ENCODE results near the gene RCSD1.

The RCSD1 gene

GRCh38 chr1:167633258-167633944 is 3.4 kb downstream of the RCSD1 start:
- peak overlapping the region; percentile 96 for H3K4me3 ChIP-seq (ENCODE audit: low read depth, low read length, poor library complexity, severe bottlenecking)
- H3K27ac ChIP-seq (ENCODE audit: low read depth, low read length, poor library complexity, severe bottlenecking), result peak overlapping the region; percentile 99
- H3K9me3 ChIP-seq (ENCODE audit: low read length), result no peaks in the 10 kb centered on the region
- H3K9me2 ChIP-seq (ENCODE audit: low read depth, low read length), result no peaks in the 10 kb centered on the region
- TF ChIP-seq EZH2 (IDR thresholded peaks at IDR 0.05; ENCODE audit: borderline replicate concordance, low read length) (no peak), CTCF (IDR thresholded peaks at IDR 0.05; ENCODE audit: low read length) (no peak)
- H3F3A ChIP-seq (ENCODE audit: insufficient read depth, low read length), result peaks cover 4% of the 10 kb centered on the region; the same call in 1 of the 2 replicates
- H3K27me3 ChIP-seq (ENCODE audit: insufficient read depth, low read length), result no peaks in the 10 kb centered on the region
- H3K79me2 ChIP-seq (ENCODE audit: insufficient read depth, low read length), result peaks cover 66% of the 10 kb centered on the region
- H2AFZ ChIP-seq (ENCODE audit: low read length), result no peak overlapping the region
- peak overlapping the region; percentile 94 for H3K9ac ChIP-seq (ENCODE audit: low read length)
- peaks cover 76% of the 10 kb centered on the region for H3K36me3 ChIP-seq (ENCODE audit: insufficient read depth, low read length)
- H3K4me1 ChIP-seq (ENCODE audit: insufficient read depth, low read length, severe bottlenecking), result peaks cover 85% of the 10 kb centered on the region
- H4K20me1 ChIP-seq (ENCODE audit: insufficient read depth, low read length), result no peaks in the 10 kb centered on the region
- H3K4me2 ChIP-seq (ENCODE audit: low read length), result peak overlapping the region; percentile 86

- TF ChIP-seq CTCF (IDR thresholded peaks at IDR 0.05; ENCODE audit: low read length) (no peak), EZH2 (IDR thresholded peaks at IDR 0.05; ENCODE audit: borderline replicate concordance, low read length) (no peak)
- H3K27ac ChIP-seq (ENCODE audit: low read depth, low read length, poor library complexity, severe bottlenecking), result peak overlapping the region; percentile 99
- H3K9me2 ChIP-seq (ENCODE audit: low read depth, low read length), result no peaks in the 10 kb centered on the region
- H4K20me1 ChIP-seq (ENCODE audit: insufficient read depth, low read length), result no peaks in the 10 kb centered on the region
- H3K36me3 ChIP-seq (ENCODE audit: insufficient read depth, low read length), result peaks cover 86% of the 10 kb centered on the region
- no peaks in the 10 kb centered on the region for H3K9me3 ChIP-seq (ENCODE audit: low read length)
- no peaks in the 10 kb centered on the region for H3K27me3 ChIP-seq (ENCODE audit: insufficient read depth, low read length)
- peak overlapping the region; percentile 86 for H3K4me2 ChIP-seq (ENCODE audit: low read length)
- H3K4me1 ChIP-seq (ENCODE audit: insufficient read depth, low read length, severe bottlenecking), result peaks cover 74% of the 10 kb centered on the region
- peaks cover 66% of the 10 kb centered on the region for H3K79me2 ChIP-seq (ENCODE audit: insufficient read depth, low read length)
- H3F3A ChIP-seq (ENCODE audit: insufficient read depth, low read length), result no peaks in the 10 kb centered on the region
- H2AFZ ChIP-seq (ENCODE audit: low read length), result no peak overlapping the region
- peak overlapping the region; percentile 94; the same call in 1 of the 2 replicates for H3K9ac ChIP-seq (ENCODE audit: low read length)
- peak overlapping the region; percentile 96 for H3K4me3 ChIP-seq (ENCODE audit: low read depth, low read length, poor library complexity, severe bottlenecking)
These were observed 4.4 kb downstream of the RCSD1 start for GRCh38 chr1:167634435-167634834.

GRCh38 chr1:167635156-167635648 is 5.2 kb downstream of the RCSD1 start:
- Histone ChIP-seq H3K4me1 (ENCODE audit: insufficient read depth, low read length, severe bottlenecking) (peaks cover 69% of the 10 kb centered on the region), H3K79me2 (ENCODE audit: insufficient read depth, low read length) (peaks cover 65% of the 10 kb centered on the region), H3K9me3 (ENCODE audit: low read length) (no peaks in the 10 kb centered on the region), H3K4me3 (ENCODE audit: low read depth, low read length, poor library complexity, severe bottlenecking) (no peak overlapping the region), H4K20me1 (ENCODE audit: insufficient read depth, low read length) (no peaks in the 10 kb centered on the region), H3K9me2 (ENCODE audit: low read depth, low read length) (no peaks in the 10 kb centered on the region), H3F3A (ENCODE audit: insufficient read depth, low read length) (no peaks in the 10 kb centered on the region), H3K27me3 (ENCODE audit: insufficient read depth, low read length) (no peaks in the 10 kb centered on the region), H2AFZ (ENCODE audit: low read length) (no peak overlapping the region), H3K36me3 (ENCODE audit: insufficient read depth, low read length) (peaks cover 94% of the 10 kb centered on the region), H3K4me2 (ENCODE audit: low read length) (peak overlapping the region; percentile 86; the same call in 1 of the 2 replicates), H3K9ac (ENCODE audit: low read length) (peak overlapping the region; percentile 17; the same call in 1 of the 2 replicates), H3K27ac (ENCODE audit: low read depth, low read length, poor library complexity, severe bottlenecking) (peak overlapping the region; percentile 99)
- TF ChIP-seq EZH2 (IDR thresholded peaks at IDR 0.05; ENCODE audit: borderline replicate concordance, low read length) (no peak), CTCF (IDR thresholded peaks at IDR 0.05; ENCODE audit: low read length) (no peak)

All from OCI-LY1 (cell line).